HK-2 (cell line): ENCODE measurements around the gene GPX4.

Experiments used
- DNase-seq: peaks from one replicate; pipeline ENCODE4 v3.0.0-alpha.2; 2018; ENCODE audit not compliant: unreplicated experiment

Gene GPX4

DNA sequence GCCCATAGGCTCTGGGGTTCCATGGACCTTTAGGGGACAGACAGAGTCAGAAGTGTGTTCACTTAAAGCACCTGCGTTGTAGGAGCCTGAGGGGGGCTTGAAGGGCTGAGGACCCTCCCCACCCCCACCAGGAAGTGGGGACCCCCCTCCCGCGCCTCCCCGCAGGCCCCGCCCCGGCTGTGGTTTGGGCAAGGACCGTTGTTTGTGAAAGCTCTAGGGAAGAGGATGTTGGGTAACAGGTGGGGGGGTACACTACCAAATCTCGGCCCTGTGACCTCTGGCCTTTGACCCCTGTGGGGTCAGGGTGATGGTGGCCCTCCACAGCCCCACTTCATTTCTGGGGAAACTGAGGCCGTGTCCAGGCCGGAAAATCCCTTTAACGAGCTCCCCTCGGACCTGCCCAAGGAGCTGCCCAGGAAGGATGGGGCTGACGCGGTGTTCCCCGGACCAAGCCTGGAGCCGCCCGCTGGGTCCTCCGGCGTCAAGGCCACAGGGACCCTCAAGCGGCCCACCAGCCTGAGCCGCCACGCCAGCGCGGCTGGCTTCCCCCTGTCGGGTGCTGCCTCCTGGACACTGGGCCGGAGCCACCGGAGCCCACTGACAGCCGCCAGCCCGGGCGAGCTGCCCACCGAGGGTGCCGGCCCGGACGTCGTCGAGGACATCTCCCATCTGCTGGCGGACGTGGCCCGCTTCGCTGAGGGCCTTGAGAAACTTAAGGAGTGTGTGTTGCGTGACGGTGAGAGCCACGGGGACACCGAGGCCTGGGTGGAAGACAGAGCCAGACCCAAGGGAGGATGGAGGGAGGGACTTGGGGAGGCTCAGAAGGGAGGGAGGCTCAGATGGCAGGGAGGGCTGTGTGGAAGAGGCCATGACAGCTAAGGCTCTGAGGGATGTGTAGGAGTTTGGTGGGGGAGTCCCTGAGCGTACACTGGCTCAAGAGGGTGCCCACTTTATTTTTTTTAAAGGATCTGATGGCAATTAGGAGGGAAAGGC lies 35.5 kb upstream of the GPX4 start:
- no peak for DNase-seq

DNA sequence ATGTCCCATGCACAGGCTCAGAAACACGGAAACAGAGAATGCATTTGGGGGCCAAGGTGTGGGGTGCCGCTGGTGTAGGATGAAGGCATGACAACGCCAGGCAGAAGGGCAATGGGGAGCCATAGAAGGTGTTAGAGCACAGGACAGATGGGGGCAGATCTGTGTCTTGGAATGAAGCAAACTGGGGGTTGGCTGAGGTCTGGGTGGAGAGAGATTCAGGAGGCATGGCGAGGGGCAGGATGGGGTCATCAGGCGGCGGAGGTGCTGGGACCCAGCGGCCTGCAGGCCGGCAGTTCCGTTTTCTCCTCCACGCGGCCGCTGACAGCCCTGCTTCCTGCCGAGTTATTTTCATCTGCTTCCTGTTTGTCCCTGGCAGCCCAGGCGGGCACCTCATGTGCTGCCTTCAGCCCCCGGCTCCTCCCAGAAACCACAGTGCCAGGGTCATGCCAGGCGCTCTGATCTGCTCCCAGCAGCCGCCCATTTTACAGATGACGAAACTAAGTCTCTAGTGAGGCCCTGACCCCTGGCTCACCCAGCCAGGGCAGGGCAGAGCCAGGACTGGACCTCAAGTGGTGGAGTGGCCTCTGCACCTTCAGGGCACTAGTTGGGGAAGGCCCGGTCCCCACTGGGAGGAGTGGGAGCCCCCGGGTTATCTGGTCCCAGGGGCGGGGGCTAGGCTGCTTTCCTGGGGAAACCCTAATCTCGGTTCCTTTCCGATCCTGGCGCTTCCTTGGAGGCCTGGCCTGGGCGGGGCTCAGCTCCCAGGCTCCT lies 34.6 kb upstream of the GPX4 start:
- no peak for DNase-seq

DNA sequence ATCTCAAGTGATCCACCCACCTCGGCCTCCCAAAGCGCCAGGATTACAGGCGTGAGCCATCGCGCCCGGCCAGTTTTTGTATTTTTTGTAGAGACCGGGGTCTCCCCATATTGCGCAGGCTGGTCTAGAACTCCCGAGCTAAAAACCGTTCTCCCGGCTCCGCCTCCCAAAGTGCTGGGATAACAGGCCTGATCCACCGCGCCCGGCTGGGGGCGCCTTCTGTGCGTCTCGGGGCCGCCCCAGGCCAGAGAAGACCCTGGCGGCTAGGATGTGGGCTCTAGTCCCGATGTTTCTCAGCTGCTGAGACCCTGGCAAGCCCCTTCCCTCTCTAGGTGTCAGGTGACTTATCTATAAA lies 33.2 kb upstream of the GPX4 start:
- DNase-seq = no peak

DNA sequence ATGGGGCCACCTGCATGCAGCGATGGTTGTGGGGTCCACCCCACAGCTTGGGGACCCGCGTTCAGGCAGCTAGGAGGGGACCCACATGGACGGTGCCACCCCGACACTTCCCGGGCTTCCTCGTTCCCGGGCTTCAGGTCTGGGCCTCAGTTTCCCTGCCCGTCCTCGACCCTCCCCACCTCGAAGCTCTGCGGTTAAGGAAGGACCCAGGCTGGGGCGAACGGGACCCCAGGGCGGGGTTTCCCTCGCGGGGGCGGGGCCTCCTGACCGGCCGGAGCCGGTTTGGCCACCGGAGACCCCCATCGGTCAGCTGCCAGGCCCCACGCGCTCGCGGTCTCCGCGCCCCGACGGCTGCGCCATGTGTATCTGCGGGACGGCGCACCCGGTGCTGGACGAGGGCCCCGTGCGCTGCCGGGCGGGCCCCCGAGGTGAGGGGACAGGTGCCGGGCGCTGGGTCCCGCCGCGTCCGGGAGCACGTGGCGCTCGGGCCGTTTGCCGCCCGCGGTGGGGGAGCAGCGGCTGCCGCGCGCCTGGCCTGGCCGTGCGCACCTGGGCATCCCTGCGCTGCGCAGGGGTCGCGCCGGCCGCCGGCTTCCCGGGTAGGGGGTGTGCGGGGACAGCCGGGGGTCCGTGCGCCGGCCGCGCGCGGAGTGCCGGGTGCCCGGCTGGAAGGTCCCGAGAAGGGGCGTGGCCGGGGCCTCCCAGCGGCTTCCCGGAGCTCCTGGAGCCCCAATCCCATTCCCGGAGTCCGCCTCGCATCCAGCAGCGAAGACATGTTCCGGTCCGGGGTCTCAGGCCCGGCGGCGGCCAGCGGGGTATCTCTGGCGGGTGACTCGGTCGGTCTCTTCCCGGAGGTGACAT lies 32.6 kb upstream of the GPX4 start:
- DNase-seq = no peak

DNA sequence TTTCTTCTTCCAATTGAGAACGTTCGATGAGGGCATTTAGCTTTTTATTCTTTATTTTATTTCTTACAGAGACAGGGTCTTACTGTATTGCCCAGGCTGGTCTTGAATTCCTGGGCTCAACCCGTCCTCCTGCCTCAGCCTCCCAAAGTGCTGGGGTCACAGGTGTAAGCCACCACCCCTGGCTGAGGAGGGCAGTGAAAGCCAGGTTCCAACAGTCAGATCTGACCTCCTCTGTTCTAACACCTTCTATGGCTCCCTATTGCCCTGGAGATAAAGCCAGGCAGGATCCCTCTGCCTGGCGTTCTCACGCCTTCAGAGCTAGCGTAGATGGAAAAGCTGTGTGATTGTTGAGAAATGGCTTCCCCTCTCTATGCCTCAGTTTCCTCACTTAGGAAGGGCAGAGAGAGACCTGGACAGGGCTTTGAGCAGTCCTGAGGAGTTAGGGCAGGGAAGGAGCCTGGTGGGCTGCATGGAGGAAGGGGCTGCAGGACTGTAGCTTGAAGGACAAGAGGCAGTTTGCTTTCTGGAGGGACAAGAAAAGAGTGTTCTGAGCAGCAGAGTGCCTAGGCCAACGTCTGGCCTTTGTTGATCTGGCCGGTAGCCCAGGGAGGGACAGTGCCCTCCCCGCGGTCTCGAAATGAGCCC lies 31.3 kb upstream of the GPX4 start:
- no peak for DNase-seq

DNA sequence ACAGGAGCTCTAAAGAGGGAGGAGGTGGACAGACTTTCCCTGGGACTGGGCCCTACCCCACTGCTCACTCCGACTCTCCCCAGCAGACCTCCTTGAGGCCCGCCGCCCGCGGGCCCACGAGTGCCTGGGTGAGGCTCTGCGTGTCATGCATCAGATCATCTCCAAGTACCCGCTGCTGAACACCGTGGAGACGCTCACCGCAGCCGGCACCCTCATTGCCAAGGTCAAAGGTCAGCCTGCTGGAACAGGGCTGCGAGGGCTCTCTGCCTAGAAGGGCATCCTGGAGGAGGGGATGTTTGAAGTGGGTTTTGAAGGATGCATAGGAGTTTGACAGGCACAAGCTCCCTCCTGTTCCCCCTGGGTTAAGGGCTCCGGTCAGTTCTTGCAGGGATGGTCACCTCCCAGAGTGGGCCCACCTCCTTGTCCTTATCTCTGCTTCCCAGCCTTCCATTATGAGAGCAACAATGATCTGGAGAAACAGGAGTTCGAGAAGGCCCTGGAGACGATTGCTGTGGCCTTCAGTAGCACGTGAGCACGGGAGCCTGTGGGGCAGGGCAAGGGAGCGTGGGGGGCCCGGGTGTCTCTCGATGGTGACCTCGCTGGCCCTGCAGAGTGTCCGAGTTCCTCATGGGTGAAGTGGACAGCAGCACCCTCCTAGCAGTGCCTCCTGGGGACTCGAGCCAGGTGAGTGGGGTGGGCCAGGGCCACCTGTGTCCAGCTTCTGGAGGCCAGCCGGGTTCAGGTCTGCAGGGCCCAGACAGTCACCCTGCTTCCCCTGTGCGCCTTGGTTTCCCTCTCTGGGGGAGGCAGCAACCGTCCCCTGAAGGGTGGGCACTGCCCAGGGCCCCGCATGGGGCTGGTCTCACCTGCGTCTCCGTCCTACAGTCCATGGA lies 30.5 kb upstream of the GPX4 start:
- DNase-seq = no peak

DNA sequence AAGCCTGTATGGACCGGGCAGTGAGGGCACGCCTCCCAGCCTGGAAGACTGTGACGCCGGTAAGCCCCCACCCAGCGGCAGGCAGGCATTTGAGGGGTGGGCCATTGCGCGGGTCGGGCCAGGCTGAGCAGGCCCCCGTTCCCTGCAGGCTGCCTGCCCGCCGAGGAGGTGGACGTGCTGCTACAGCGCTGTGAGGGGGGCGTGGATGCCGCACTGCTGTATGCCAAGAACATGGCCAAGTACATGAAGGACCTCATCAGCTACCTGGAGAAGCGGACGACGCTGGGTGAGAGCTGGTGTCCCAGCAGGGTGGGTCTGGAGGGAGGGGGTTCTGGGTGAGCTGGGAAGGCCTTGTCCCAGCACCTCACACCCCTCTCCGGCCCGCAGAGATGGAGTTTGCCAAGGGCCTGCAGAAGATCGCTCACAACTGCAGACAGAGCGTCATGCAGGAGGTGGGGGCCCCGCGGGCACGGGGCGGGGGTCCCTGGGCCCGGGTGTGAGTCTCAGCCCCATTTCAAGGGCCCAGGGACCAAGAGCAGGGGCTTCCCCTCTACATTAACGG lies 29.8 kb upstream of the GPX4 start:
- DNase-seq = no peak

DNA sequence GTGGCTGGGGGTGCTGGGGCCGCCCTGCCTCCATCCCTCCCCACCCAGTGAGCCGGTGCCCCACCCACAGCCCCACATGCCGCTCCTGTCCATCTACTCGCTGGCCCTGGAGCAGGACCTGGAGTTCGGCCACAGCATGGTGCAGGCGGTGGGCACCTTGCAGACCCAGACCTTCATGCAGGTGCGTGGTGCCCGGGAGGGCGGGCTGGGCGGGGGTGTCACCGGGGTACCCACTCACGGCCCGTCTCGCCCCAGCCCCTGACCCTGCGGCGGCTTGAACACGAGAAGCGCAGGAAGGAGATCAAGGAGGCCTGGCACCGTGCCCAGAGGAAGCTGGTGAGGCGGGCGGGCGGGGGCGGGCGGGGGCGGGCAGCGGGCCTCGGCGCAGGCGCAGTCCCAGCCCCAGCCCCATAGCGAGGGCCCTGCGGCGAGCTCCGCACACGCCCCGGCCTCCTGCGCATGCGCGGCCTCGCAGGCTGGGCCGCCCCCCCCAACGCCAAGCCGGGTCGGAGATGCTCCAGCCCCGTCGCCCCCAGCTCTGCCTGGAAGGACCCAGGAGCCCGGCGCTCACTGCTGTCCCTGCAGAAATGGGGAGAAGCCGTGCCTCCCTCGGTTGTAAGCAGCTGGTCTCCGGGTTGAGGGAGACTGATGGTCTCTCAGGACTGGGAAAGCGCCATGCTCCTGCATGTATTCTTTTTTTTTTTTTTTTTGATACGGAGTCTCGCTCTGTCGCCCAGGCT lies 29.1 kb upstream of the GPX4 start:
- peak; percentile 74 for DNase-seq

DNA sequence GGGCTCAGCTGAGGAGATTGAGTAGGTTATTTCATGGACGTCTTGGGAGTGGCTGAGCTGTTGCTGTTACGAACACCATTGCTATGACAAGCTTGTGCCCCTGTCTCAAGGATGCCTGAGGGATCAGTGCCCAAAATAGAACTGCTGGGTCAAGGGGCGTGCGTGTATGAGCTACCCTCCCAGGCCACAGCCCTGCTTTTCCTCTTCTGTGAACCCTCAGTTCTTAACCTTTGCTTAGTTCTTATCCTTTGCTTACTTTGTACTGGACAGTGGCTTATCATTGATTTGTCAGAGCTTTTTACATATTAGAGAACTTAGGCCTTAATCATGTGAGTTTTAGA lies 27.8 kb upstream of the GPX4 start:
- DNase-seq = no peak

DNA sequence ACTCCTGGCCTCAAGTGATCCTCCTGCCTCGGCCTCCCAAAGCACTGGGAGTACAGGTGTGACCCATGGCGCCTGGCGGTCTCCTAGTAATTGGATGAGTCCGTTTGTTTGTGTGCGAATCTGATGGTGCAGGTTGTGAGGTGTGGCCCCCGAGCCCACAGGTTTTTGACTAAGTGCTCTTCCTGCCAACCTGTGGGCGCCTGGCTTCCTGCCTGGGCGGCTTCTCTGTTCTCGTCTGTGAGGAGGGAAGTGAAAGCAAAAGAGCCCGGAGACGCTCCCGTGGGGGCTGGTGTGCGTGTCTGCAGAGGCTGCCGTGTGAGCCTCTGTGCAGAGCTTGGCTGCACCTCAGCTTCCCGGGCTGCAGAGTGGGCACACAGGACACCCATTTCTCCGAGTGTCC lies 26.8 kb upstream of the GPX4 start:
- peak; percentile 48 for DNase-seq

DNA sequence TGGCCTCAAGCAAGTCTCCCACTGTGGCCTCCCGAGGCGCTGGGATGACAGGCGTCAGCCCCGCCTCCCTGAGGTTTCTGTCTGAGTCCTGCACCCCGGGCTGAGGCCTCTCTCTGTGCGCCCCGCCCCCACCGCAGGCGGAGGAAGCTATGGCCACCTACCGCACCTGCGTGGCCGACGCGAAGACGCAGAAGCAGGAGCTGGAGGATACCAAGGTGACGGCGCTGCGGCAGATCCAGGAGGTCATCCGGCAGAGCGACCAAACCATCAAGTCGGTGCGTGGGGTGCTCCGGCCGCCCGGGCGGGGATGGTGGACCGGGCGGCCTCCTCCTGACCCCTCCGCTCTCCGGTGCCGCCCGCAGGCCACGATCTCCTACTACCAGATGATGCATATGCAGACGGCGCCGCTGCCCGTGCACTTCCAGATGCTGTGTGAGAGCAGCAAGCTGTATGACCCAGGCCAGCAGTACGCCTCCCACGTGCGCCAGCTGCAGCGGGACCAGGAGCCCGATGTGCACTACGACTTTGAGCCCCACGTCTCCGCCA lies 24.2 kb upstream of the GPX4 start:
- DNase-seq = no peak

DNA sequence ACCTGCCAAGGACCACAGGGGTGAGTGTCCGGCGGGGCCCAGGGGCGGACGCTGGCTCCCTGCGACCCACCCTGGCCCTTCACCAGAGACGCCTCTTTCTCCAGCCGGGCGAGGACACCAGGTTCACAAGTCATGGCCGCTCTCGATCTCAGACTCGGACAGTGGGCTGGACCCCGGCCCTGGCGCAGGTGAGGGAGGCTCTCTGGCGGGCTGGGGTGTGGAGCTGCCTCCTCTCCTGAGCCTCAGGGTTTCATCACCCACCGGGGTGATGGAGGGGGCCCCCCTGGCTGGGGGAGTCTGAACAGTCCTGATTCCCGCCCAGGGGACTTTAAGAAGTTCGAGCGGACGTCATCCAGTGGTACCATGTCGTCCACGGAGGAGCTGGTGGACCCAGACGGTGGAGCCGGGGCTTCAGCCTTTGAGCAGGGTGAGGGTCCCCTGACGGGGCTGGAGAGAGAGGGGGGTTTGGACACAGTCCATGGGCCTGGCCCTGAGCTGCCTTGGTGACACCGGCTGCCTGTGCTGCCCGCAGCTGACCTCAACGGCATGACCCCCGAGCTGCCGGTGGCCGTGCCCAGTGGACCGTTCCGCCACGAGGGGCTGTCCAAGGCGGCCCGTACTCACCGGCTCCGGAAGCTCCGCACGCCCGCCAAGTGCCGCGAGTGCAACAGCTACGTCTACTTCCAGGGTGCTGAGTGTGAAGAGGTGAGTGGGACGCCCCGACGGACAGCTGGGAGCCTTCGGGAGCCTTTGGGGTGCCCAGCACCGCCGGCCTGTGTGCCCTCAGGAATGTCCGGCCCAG lies 23.2 kb upstream of the GPX4 start:
- DNase-seq = no peak

DNA sequence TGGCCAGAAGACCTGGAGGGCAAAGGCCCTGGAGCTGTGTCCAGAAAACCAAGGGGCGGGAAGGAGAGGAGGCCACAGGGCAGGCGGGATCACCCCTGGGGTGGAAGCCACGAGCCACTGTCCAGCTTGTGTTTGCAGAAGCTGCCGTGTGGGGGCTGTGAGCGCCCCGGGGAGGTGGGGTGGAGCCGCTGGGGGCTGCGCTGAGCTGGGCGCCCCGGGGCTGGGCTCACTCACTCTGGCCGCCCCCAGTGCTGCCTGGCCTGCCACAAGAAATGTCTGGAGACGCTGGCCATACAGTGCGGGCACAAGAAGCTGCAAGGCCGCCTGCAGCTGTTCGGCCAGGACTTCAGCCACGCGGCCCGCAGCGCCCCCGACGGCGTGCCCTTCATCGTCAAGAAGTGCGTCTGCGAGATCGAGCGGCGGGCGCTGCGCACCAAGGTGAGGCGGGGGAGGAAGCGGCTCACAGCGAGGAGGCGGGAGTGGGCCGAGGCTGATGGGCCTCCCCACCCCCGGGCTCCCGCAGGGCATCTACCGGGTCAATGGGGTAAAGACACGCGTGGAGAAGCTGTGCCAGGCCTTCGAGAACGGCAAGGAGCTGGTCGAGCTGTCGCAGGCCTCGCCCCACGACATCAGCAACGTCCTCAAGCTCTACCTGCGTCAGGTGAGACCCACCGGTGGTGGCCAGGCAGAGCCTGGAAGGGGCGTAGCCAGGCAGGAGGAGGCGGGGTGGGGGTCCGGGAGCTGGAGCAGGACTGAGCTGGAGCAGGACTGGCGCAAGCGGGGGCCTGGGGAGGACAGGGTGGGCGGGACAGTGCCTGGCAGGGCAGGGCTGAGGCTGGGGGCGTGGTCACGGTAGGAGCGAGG lies 22.3 kb upstream of the GPX4 start:
- no peak for DNase-seq

DNA sequence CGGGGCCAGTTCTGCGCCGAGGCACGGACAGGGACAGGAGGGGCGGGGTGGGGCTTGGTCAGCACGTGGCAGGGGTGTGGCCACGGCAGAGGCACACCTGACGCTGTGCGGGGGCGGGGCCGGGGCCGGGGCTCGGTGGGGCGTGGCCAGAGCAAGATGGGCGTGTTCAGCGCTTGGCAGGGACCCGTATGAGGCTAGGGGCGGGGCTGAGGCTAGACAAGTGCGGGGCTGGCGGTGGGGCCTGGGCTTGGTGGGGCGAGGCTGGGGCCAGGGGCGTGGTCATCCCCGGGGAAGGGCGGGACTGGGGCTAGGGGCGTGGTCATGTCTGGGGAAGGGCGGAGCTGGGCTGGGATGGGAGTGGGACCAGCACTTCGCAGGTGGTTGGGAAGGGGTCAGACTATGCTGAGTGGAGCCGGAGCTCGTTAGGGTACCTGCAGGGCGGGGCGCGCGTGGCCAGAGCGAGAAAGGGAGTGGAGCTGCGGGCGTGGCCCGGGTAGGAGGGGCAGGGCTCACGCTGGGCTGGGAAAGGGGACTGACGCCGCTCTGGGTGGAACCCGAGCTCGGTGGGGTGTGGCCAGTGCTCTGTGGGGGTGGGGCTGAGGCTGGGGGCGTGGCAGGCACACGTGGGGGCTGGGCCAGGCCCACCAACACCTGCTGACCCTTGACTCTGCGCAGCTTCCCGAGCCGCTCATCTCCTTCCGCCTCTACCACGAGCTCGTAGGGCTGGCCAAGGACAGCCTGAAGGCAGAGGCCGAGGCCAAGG lies 21.4 kb upstream of the GPX4 start:
- DNase-seq = no peak

DNA sequence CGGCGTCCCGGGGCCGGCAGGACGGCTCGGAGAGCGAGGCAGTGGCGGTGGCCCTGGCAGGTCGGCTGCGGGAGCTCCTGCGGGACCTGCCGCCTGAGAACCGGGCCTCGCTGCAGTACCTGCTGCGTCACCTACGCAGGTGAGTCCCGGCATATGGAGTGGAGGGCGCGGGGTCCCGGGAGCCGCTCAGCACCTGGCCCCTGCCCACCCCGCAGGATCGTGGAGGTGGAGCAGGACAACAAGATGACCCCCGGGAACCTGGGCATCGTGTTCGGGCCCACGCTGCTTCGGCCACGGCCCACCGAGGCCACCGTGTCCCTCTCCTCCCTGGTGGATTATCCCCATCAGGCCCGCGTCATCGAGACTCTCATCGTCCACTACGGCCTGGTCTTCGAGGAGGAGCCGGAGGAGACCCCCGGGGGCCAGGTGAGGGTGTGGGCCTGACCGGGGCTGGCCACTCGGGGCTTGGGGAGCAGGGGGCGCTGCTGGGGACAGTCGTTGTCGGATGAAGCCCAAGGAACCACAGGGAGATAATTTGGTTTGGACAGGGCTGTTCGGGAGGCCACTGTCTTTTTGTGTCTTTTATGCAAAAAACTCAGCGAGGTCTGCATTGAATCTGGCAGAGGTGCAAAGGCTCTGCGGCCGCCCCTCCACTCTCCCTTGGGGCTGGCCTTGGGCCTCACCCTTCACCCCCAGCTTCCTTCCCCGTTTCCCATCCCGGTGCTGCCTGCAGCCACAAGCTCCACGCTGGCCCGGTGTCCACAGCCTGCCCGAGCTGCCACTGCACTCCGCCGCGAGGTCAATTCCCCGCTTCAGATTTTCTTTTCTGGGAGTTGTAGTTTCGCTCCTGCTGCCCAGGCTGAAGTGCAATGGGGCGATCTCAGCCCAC lies 20.6 kb upstream of the GPX4 start:
- no peak for DNase-seq
